Measurements from ENCODE around the gene PELI1. TPM values are rescaled to one million over a fixed set of nuclear protein-coding genes. Genes with fewer than 3 reads are reported as not detected.
"Not testable (repeated sequence)": the region's sequence is repeated elsewhere in the genome, so short reads cannot be mapped to it uniquely, and the experiment has no call there.

PELI1 gene
- total RNA-seq, 2 experiments from 2014 or later: 38.4 to 42.9 TPM

- H3K4me3 Mint-ChIP-seq; DNase-seq; H3K36me3 Mint-ChIP-seq; intact Hi-C loops (cut with micrococcal nuclease); H3K9me3 Mint-ChIP-seq; H3K4me1 Mint-ChIP-seq (ENCODE audit: low read depth); H3K27me3 Mint-ChIP-seq; POLR2A ChIA-PET; H3K27ac Mint-ChIP-seq: not testable (repeated sequence)
- CTCF ChIA-PET: interaction anchor here (0.6 kb wide), 1 partner anchor 178 kb away, joined by 3 read pairs; no protein-coding TSS in a partner anchor
Observed at GRCh38 chr2:64079688-64080087, 64.5 kb downstream of the PELI1 start.

- H3K27me3 Mint-ChIP-seq; H3K9me3 Mint-ChIP-seq; H3K27ac Mint-ChIP-seq; intact Hi-C loops (cut with micrococcal nuclease); H3K4me3 Mint-ChIP-seq; H3K4me1 Mint-ChIP-seq (ENCODE audit: low read depth); CTCF ChIA-PET; DNase-seq; H3K36me3 Mint-ChIP-seq; POLR2A ChIA-PET: not testable (repeated sequence)
Observed at GRCh38 chr2:64076828-64077227, 67.4 kb downstream of the PELI1 start.

- CTCF ChIA-PET; H3K4me1 Mint-ChIP-seq (ENCODE audit: low read depth); H3K27ac Mint-ChIP-seq; DNase-seq; H3K9me3 Mint-ChIP-seq; POLR2A ChIA-PET; H3K27me3 Mint-ChIP-seq; H3K4me3 Mint-ChIP-seq; H3K36me3 Mint-ChIP-seq; intact Hi-C loops (cut with micrococcal nuclease): not testable (repeated sequence)
Observed at GRCh38 chr2:64074616-64075015, 69.6 kb downstream of the PELI1 start.

- no peak overlapping the region for H3K4me3 Mint-ChIP-seq
- H3K27me3 Mint-ChIP-seq: no peaks in the 10 kb centered on the region
- H3K4me1 Mint-ChIP-seq (ENCODE audit: low read depth): peaks cover 29% of the 10 kb centered on the region
- DNase-seq: no peak
- POLR2A ChIA-PET: no interaction called here
- CTCF ChIA-PET: no interaction called here
- no peaks in the 10 kb centered on the region for H3K36me3 Mint-ChIP-seq
- intact Hi-C loops (cut with micrococcal nuclease): loop anchor here (10.0 kb wide), 1 partner anchor 807 kb away; no protein-coding TSS in a partner anchor
- no peak overlapping the region for H3K27ac Mint-ChIP-seq
- no peaks in the 10 kb centered on the region for H3K9me3 Mint-ChIP-seq
Observed at GRCh38 chr2:64067326-64067725, 76.9 kb downstream of the PELI1 start.

- ChIA-PET POLR2A (interaction anchor here (1.6 kb wide), 1 partner anchor 261 kb away, joined by 6 read pairs; no protein-coding TSS in a partner anchor), CTCF (no interaction called here)
- no peaks in the 10 kb centered on the region for H3K36me3 Mint-ChIP-seq
- intact Hi-C loops (cut with micrococcal nuclease): loop anchor here (2.0 to 10.0 kb wide), 2 partner anchors 69 to 809 kb away; no protein-coding TSS in a partner anchor
- peak overlapping the region; percentile 15 for H3K27ac Mint-ChIP-seq
- H3K9me3 Mint-ChIP-seq: no peaks in the 10 kb centered on the region
- H3K4me1 Mint-ChIP-seq (ENCODE audit: low read depth): peaks cover 29% of the 10 kb centered on the region
- no peaks in the 10 kb centered on the region for H3K27me3 Mint-ChIP-seq
- no peak for DNase-seq
- no peak overlapping the region for H3K4me3 Mint-ChIP-seq
Observed at GRCh38 chr2:64065516-64065915, 78.7 kb downstream of the PELI1 start.

- H3K4me3 Mint-ChIP-seq: no peak overlapping the region
- no peaks in the 10 kb centered on the region for H3K27me3 Mint-ChIP-seq
- ChIA-PET POLR2A (interaction anchor here (1.6 kb wide), 1 partner anchor 263 kb away, joined by 6 read pairs; no protein-coding TSS in a partner anchor), CTCF (interaction anchor here (0.9 to 2.2 kb wide), 3 partner anchors 14 to 266 kb away, joined by 4 to 15 read pairs (median 6); no protein-coding TSS in a partner anchor)
- no peaks in the 10 kb centered on the region for H3K36me3 Mint-ChIP-seq
- no peak for DNase-seq
- H3K27ac Mint-ChIP-seq: peak overlapping the region; percentile 38
- H3K4me1 Mint-ChIP-seq (ENCODE audit: low read depth): peaks cover 29% of the 10 kb centered on the region
- no peaks in the 10 kb centered on the region for H3K9me3 Mint-ChIP-seq
- intact Hi-C loops (cut with micrococcal nuclease): loop anchor here (1.0 to 10.0 kb wide), 3 partner anchors 71 to 811 kb away; partner anchors contain the start of gene PELI1
Observed at GRCh38 chr2:64063924-64064331, 80.3 kb downstream of the PELI1 start.

GRCh38 chr2:64063454-64063853, 80.8 kb downstream of the PELI1 start:
- peak overlapping the region; percentile 38 for H3K27ac Mint-ChIP-seq
- POLR2A ChIA-PET: no interaction called here

GRCh38 chr2:64062840-64063239, 81.4 kb downstream of the PELI1 start:
- H3K4me3 Mint-ChIP-seq: no peak overlapping the region
- peaks cover 29% of the 10 kb centered on the region for H3K4me1 Mint-ChIP-seq (ENCODE audit: low read depth)
- no peaks in the 10 kb centered on the region for H3K36me3 Mint-ChIP-seq
- CTCF ChIA-PET: interaction anchor here (1.0 to 2.2 kb wide), 2 partner anchors 13 to 265 kb away, joined by 4 to 15 read pairs; no protein-coding TSS in a partner anchor
- H3K27ac Mint-ChIP-seq: no peak overlapping the region
- DNase-seq: no peak
- H3K9me3 Mint-ChIP-seq: no peaks in the 10 kb centered on the region
- intact Hi-C loops (cut with micrococcal nuclease): loop anchor here (10.0 kb wide), 1 partner anchor 812 kb away; no protein-coding TSS in a partner anchor
- H3K27me3 Mint-ChIP-seq: peaks cover 2% of the 10 kb centered on the region
- POLR2A ChIA-PET: interaction anchor here (0.7 kb wide), 1 partner anchor 156 kb away, joined by 3 read pairs; no protein-coding TSS in a partner anchor

More at GRCh38 chr2:64063454-64063853, 80.8 kb downstream of the PELI1 start:
- Mint-ChIP-seq H3K36me3 (no peaks in the 10 kb centered on the region), H3K9me3 (no peaks in the 10 kb centered on the region), H3K27me3 (no peaks in the 10 kb centered on the region), H3K4me1 (ENCODE audit: low read depth) (peaks cover 29% of the 10 kb centered on the region), H3K4me3 (no peak overlapping the region)
- intact Hi-C loops (cut with micrococcal nuclease): loop anchor here (10.0 kb wide), 1 partner anchor 811 kb away; no protein-coding TSS in a partner anchor
- no peak for DNase-seq
- CTCF ChIA-PET: interaction anchor here (1.0 to 2.2 kb wide), 2 partner anchors 14 to 264 kb away, joined by 4 to 15 read pairs; no protein-coding TSS in a partner anchor

GRCh38 chr2:64059270-64059669, 85.0 kb downstream of the PELI1 start:
- DNase-seq: no peak
- intact Hi-C loops (cut with micrococcal nuclease): no loop called here
- peaks cover 25% of the 10 kb centered on the region for H3K4me1 Mint-ChIP-seq (ENCODE audit: low read depth)
- H3K27me3 Mint-ChIP-seq: peaks cover 2% of the 10 kb centered on the region
- no peaks in the 10 kb centered on the region for H3K36me3 Mint-ChIP-seq
- H3K9me3 Mint-ChIP-seq: no peaks in the 10 kb centered on the region
- H3K27ac Mint-ChIP-seq: no peak overlapping the region
- ChIA-PET POLR2A (no interaction called here), CTCF (interaction anchor here (1.4 to 1.8 kb wide), 2 partner anchors 268 to 271 kb away, joined by 3 to 6 read pairs; no protein-coding TSS in a partner anchor)
- H3K4me3 Mint-ChIP-seq: no peak overlapping the region

GRCh38 chr2:64056021-64056420, 88.2 kb downstream of the PELI1 start:
- CTCF ChIA-PET: interaction anchor here (1.0 kb wide), 1 partner anchor 44 kb away, joined by 3 read pairs; no protein-coding TSS in a partner anchor
- peaks cover 2% of the 10 kb centered on the region for H3K27me3 Mint-ChIP-seq
- intact Hi-C loops (cut with micrococcal nuclease): no loop called here
- no peak for DNase-seq
- no peak overlapping the region for H3K27ac Mint-ChIP-seq
- H3K36me3 Mint-ChIP-seq: no peaks in the 10 kb centered on the region
- H3K4me1 Mint-ChIP-seq (ENCODE audit: low read depth): peaks cover 27% of the 10 kb centered on the region
- POLR2A ChIA-PET: no interaction called here
- no peaks in the 10 kb centered on the region for H3K9me3 Mint-ChIP-seq
- H3K4me3 Mint-ChIP-seq: no peak overlapping the region

GRCh38 chr2:64054161-64054915, 89.9 kb downstream of the PELI1 start:
- H3K4me3 Mint-ChIP-seq: no peak overlapping the region
- ChIA-PET POLR2A (no interaction called here), CTCF (interaction anchor here (0.6 to 11.4 kb wide), 5 partner anchors 18 to 275 kb away, joined by 3 to 320 read pairs (median 3); no protein-coding TSS in a partner anchor)
- intact Hi-C loops (cut with micrococcal nuclease): no loop called here
- H3K9me3 Mint-ChIP-seq: no peaks in the 10 kb centered on the region
- no peaks in the 10 kb centered on the region for H3K36me3 Mint-ChIP-seq
- no peak overlapping the region for H3K27ac Mint-ChIP-seq
- H3K4me1 Mint-ChIP-seq (ENCODE audit: low read depth): peaks cover 35% of the 10 kb centered on the region
- peaks cover 2% of the 10 kb centered on the region for H3K27me3 Mint-ChIP-seq
- DNase-seq: no peak

- ChIA-PET POLR2A (no interaction called here), CTCF (interaction anchor here (11.4 kb wide), 1 partner anchor 276 kb away, joined by 320 read pairs; no protein-coding TSS in a partner anchor)
- Mint-ChIP-seq H3K9me3 (no peaks in the 10 kb centered on the region), H3K27me3 (no peaks in the 10 kb centered on the region), H3K36me3 (no peaks in the 10 kb centered on the region), H3K4me1 (ENCODE audit: low read depth) (peaks cover 36% of the 10 kb centered on the region), H3K4me3 (no peak overlapping the region), H3K27ac (no peak overlapping the region)
- intact Hi-C loops (cut with micrococcal nuclease): no loop called here
- DNase-seq: no peak
Observed at GRCh38 chr2:64052463-64053241, 91.6 kb downstream of the PELI1 start.

All from activated CD4-positive, alpha-beta memory T cell treated with anti-CD3 and anti-CD28 coated beads for 36 hours (primary cell).